ENCODE data around the gene TSHR. TPM values are rescaled to one million over a fixed set of nuclear protein-coding genes. Genes with fewer than 3 reads are reported as not detected.

TSHR gene
- total and polyA plus RNA-seq, 2 of the 4 experiments (the other 2 are of a cell fraction): not detected

- H3K18ac ChIP-seq (ENCODE audit: low read depth, low read length): no peak overlapping the region
- no peak overlapping the region for H3K27ac ChIP-seq (ENCODE audit: insufficient read depth, low read length)
- CTCF ChIA-PET: no interaction called here
- intact Hi-C loops (cut with micrococcal nuclease): no loop called here
- H3K9me3 ChIP-seq (ENCODE audit: control insufficient read depth, insufficient read depth, low read length): no peaks in the 10 kb centered on the region
- TF ChIP-seq CTCF (conservative IDR thresholded peaks at IDR 0.05; ENCODE audit: low read depth, low read length) (no peak), ELK1 (IDR thresholded peaks at IDR 0.05; ENCODE audit: borderline replicate concordance, low read depth, low read length) (no peak), RCOR1 (IDR thresholded peaks at IDR 0.05; ENCODE audit: insufficient replicate concordance, low read length) (no peak), MAFK (IDR thresholded peaks at IDR 0.05; ENCODE audit: low read depth, low read length) (peak; percentile 38)
- no peak overlapping the region for H3K56ac ChIP-seq (ENCODE audit: extremely low read depth, insufficient read depth, low read length)
- no peaks in the 10 kb centered on the region for H4K20me1 ChIP-seq (ENCODE audit: insufficient read depth, low read length)
- no peaks in the 10 kb centered on the region for H3K79me1 ChIP-seq (ENCODE audit: low read depth in 1 of 2, low read length in 2 of 2)
- no peak for ATAC-seq (ENCODE audit: low read depth)
- H3K36me3 ChIP-seq (ENCODE audit: control insufficient read depth, insufficient read depth, low read length): no peaks in the 10 kb centered on the region
- no peaks in the 10 kb centered on the region for H3K27me3 ChIP-seq (ENCODE audit: control insufficient read depth, insufficient read depth, low read length)
- no peak overlapping the region for H2BK20ac ChIP-seq (ENCODE audit: low read depth, low read length)
- no peak overlapping the region for H4K5ac ChIP-seq (ENCODE audit: low read depth, low read length)
- H2AK5ac ChIP-seq (ENCODE audit: low read depth, low read length): no peak overlapping the region
- WGBS, 2 experiments (ENCODE audit: extremely low coverage in 2 of 2, insufficient read length in 1 of 2): 93% methylated on average over 5 of the region's 8 CpGs; no CpG with 5 or more reads in 1 of the 2 experiments
- H2AFZ ChIP-seq (replicated peaks; ENCODE audit: low read length, poor library complexity): no peak overlapping the region
- no peak overlapping the region for H3K23ac ChIP-seq (ENCODE audit: low read depth, low read length)
- no peak overlapping the region for H4K8ac ChIP-seq (ENCODE audit: low read depth in 2 of 2, low read length in 2 of 2)
- no peak for DNase-seq
- H3K4me1 ChIP-seq (ENCODE audit: control insufficient read depth, insufficient read depth, low read length): no peaks in the 10 kb centered on the region
- BruUV-seq (replicated peaks): no TSS peak
- no peaks in the 10 kb centered on the region for H3K9me1 ChIP-seq (ENCODE audit: insufficient read depth, low read length)
- H3K4me2 ChIP-seq (ENCODE audit: low read depth, low read length): no peak overlapping the region
- H3K4me3 ChIP-seq (ENCODE audit: insufficient read depth, low read depth, low read length): no peak overlapping the region
- POLR2A ChIA-PET (ENCODE audit: unreplicated experiment): no interaction called here
- no peak overlapping the region for H2BK5ac ChIP-seq (ENCODE audit: low read depth, low read length, poor library complexity, severe bottlenecking)
- H3K9ac ChIP-seq (ENCODE audit: low read depth, low read length): no peak overlapping the region
- H2BK15ac ChIP-seq (ENCODE audit: low read depth, low read length): no peak overlapping the region
- no peak overlapping the region for H4K91ac ChIP-seq (ENCODE audit: insufficient read depth, low read depth, low read length)
- dilution Hi-C loops (cut with HindIII; ENCODE audit: low sequenced_read_pairs, unreplicated experiment): no loop called here
- in situ Hi-C loops (cut with MboI; ENCODE audit: low sequenced_read_pairs): no loop called here
- H3K4ac ChIP-seq (ENCODE audit: low read depth, low read length): no peak overlapping the region
- no peak overlapping the region for H3K14ac ChIP-seq (replicated peaks; ENCODE audit: low read depth, low read length)
- no peak overlapping the region for H2BK120ac ChIP-seq (ENCODE audit: low read depth, low read length)
- H2AK9ac ChIP-seq (replicated peaks; ENCODE audit: low read depth, low read length, poor library complexity): no peak overlapping the region
These were observed 188.4 kb downstream of the TSHR start for GRCh38 chr14:81143793-81144192.
